CD4-positive, alpha-beta T cell (primary cell): ENCODE results near the gene CKMT2. TPM values are rescaled to one million over a fixed set of nuclear protein-coding genes. Genes with fewer than 3 reads are reported as not detected.

Experiments
- ATAC-seq: fragments of 200-7000 bp; cut with Tn5 transposase; one replicate; pipeline ENCODE4 v1.10.0; 2022; ENCODE audit warnings: mild to moderate bottlenecking; ENCODE audit not compliant: poor library complexity
- CTCF ChIA-PET: fragments of 350-600 bp; sonication (Branson Sonifier 250); formaldehyde crosslinking; loops from one replicate; lab custom pipeline; 2021; ENCODE audit warnings: antibody characterized with exemption, inconsistent platforms; lab: Charles Lee
- POLR2A ChIA-PET: fragments of 350-600 bp; sonication (Branson Sonifier 250); formaldehyde crosslinking; loops from one replicate; lab custom pipeline; 2021; ENCODE audit warnings: antibody characterized with exemption, inconsistent platforms; lab: Charles Lee
- DNase-seq, 14 experiments: peaks; one replicate each; pipeline ENCODE4 v3.0.0-alpha.2; 2013 to 2020; ENCODE audit warnings: mixed read lengths in 2 of 14
- H3K27ac ChIP-seq, 2 donors: one replicate each; pipeline versions ENCODE4 v1.5.1 to v1.7.0; 2013; ENCODE audit warnings: low read length in 2 of 2, low read depth in 1 of 2, mild to moderate bottlenecking in 1 of 2
- H3K27me3 ChIP-seq, 2 experiments: 1 replicate in 1 of 2; 2 replicates in 1 of 2; pipeline versions ENCODE4 v1.6.1 to v1.7.0; 2013; ENCODE audit warnings: low read length in 2 of 2, control low read depth in 1 of 2, mild to moderate bottlenecking in 1 of 2, moderate library complexity in 1 of 2; ENCODE audit not compliant: insufficient read depth in 2 of 2, control insufficient read depth in 1 of 2
- H3K36me3 ChIP-seq: one replicate; pipeline ENCODE4 v1.6.1; 2013; ENCODE audit warnings: low read length, control low read depth; ENCODE audit not compliant: insufficient read depth
- H3K4me1 ChIP-seq: one replicate; pipeline ENCODE4 v1.6.1; 2013; ENCODE audit warnings: low read length, control low read depth; ENCODE audit not compliant: insufficient read depth
- H3K4me3 ChIP-seq: one replicate; pipeline ENCODE4 v1.5.1; 2013; ENCODE audit warnings: mild to moderate bottlenecking, low read length, moderate library complexity
- H3K9me3 ChIP-seq, 2 experiments: 1 replicate in 1 of 2; 2 replicates in 1 of 2; pipeline versions ENCODE4 v1.6.1 to v1.7.0; 2013; ENCODE audit warnings: low read length in 2 of 2, mild to moderate bottlenecking in 2 of 2, control low read depth in 1 of 2, moderate library complexity in 1 of 2; ENCODE audit not compliant: control insufficient read depth in 1 of 2, insufficient read depth in 1 of 2
- H3K27ac Mint-ChIP-seq: one replicate; pipeline ENCODE4 v1.8.0; 2020; ENCODE audit warnings: mixed read lengths
- H3K27me3 Mint-ChIP-seq: one replicate; pipeline ENCODE4 v1.8.0; 2021; ENCODE audit warnings: mixed read lengths
- H3K36me3 Mint-ChIP-seq: one replicate; pipeline ENCODE4 v1.8.0; 2021; ENCODE audit warnings: low read depth, mixed read lengths
- H3K4me1 Mint-ChIP-seq: one replicate; pipeline ENCODE4 v1.8.0; 2021; ENCODE audit warnings: low read depth, mixed read lengths
- H3K4me3 Mint-ChIP-seq: one replicate; pipeline ENCODE4 v1.8.0; 2020; ENCODE audit warnings: mild to moderate bottlenecking, mixed read lengths
- H3K9me3 Mint-ChIP-seq: one replicate; pipeline ENCODE4 v1.8.0; 2020; ENCODE audit warnings: mixed read lengths
- intact Hi-C, 2 experiments: fragments of 100-400 bp; cut with DNase I in 1 of 2; cut with micrococcal nuclease in 1 of 2; formaldehyde crosslinking; loops; one replicate each; pipeline versions ENCODE4 v1.15.1 to v1.9.0; 2023 to 2025; cut with DNase I, micrococcal nuclease
- total RNA-seq, 174 experiments: library from RNA in 2 of 174; stranded (reverse) in 2 of 174; gene quantifications; one replicate each; pipeline ENCODE4 v1.2.3 and lab custom pipeline; 2021 to 2026
- TF ChIP-seq, protein P1 (sequence below): fragments of 200-600 bp; IDR thresholded peaks from one replicate; pipeline ENCODE4 v1.8.0; 2022; ENCODE audit warnings: antibody characterized with exemption, mild to moderate bottlenecking

The CKMT2 gene
- total RNA-seq, 2 experiments from 2014 or later: 0.17 to 0.27 TPM

- H3K4me1 ChIP-seq: no peaks in the 10 kb centered on the region
- Mint-ChIP-seq H3K36me3 (peaks cover 66% of the 10 kb centered on the region), H3K27ac (no peak overlapping the region), H3K4me3 (no peak overlapping the region), H3K27me3 (no peaks in the 10 kb centered on the region), H3K4me1 (no peaks in the 10 kb centered on the region), H3K9me3 (no peaks in the 10 kb centered on the region)
- intact Hi-C loops: no loop called here
- ATAC-seq (no peak), DNase-seq (no peak)
- peaks cover 40% of the 10 kb centered on the region for H3K36me3 ChIP-seq
- TF ChIP-seq, protein P1, sequence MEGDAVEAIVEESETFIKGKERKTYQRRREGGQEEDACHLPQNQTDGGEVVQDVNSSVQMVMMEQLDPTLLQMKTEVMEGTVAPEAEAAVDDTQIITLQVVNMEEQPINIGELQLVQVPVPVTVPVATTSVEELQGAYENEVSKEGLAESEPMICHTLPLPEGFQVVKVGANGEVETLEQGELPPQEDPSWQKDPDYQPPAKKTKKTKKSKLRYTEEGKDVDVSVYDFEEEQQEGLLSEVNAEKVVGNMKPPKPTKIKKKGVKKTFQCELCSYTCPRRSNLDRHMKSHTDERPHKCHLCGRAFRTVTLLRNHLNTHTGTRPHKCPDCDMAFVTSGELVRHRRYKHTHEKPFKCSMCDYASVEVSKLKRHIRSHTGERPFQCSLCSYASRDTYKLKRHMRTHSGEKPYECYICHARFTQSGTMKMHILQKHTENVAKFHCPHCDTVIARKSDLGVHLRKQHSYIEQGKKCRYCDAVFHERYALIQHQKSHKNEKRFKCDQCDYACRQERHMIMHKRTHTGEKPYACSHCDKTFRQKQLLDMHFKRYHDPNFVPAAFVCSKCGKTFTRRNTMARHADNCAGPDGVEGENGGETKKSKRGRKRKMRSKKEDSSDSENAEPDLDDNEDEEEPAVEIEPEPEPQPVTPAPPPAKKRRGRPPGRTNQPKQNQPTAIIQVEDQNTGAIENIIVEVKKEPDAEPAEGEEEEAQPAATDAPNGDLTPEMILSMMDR: no peak
- no peak overlapping the region for H3K27ac ChIP-seq
- ChIA-PET POLR2A (interaction anchor here (1.3 kb wide), 1 partner anchor 11 kb away, joined by 4 read pairs; no protein-coding TSS in a partner anchor), CTCF (interaction anchor here (1.4 kb wide), 1 partner anchor 14 kb away, joined by 4 read pairs; no protein-coding TSS in a partner anchor)
- no peaks in the 10 kb centered on the region for H3K27me3 ChIP-seq
- no peaks in the 10 kb centered on the region for H3K9me3 ChIP-seq
- H3K4me3 ChIP-seq: no peak overlapping the region
Observed at GRCh38 chr5:81313278-81313677, 80.2 kb downstream of the CKMT2 start.

GRCh38 chr5:81313686-81314085 lies 80.6 kb downstream of the CKMT2 start:
- peaks cover 62% of the 10 kb centered on the region for H3K36me3 Mint-ChIP-seq

GRCh38 chr5:81314581-81314980 lies 81.5 kb downstream of the CKMT2 start:
- intact Hi-C loops: no loop called here
- ATAC-seq (no peak), DNase-seq (no peak)
- Mint-ChIP-seq H3K9me3 (no peaks in the 10 kb centered on the region), H3K36me3 (peaks cover 53% of the 10 kb centered on the region), H3K4me3 (no peak overlapping the region), H3K4me1 (no peaks in the 10 kb centered on the region), H3K27ac (no peak overlapping the region), H3K27me3 (no peaks in the 10 kb centered on the region)
- Histone ChIP-seq H3K27me3 (no peaks in the 10 kb centered on the region), H3K4me3 (no peak overlapping the region), H3K27ac (no peak overlapping the region), H3K9me3 (no peaks in the 10 kb centered on the region), H3K36me3 (peaks cover 30% of the 10 kb centered on the region), H3K4me1 (no peaks in the 10 kb centered on the region)
- ChIA-PET CTCF (interaction anchor here (1.4 kb wide), 1 partner anchor 15 kb away, joined by 4 read pairs; no protein-coding TSS in a partner anchor), POLR2A (interaction anchor here (1.0 kb wide), 1 partner anchor 12 kb away, joined by 4 read pairs; no protein-coding TSS in a partner anchor)
- TF ChIP-seq, protein P1: no peak

More at GRCh38 chr5:81313686-81314085, 80.6 kb downstream of the CKMT2 start:
- POLR2A ChIA-PET: interaction anchor here (1.3 kb wide), 1 partner anchor 12 kb away, joined by 4 read pairs; no protein-coding TSS in a partner anchor
- no peak overlapping the region for H3K27ac ChIP-seq
- no peaks in the 10 kb centered on the region for H3K4me1 Mint-ChIP-seq
- no peaks in the 10 kb centered on the region for H3K9me3 ChIP-seq
- no peaks in the 10 kb centered on the region for H3K27me3 Mint-ChIP-seq
- H3K4me1 ChIP-seq: no peaks in the 10 kb centered on the region
- H3K27me3 ChIP-seq: no peaks in the 10 kb centered on the region
- no peak overlapping the region for H3K27ac Mint-ChIP-seq
- no peak overlapping the region for H3K4me3 Mint-ChIP-seq
- CTCF ChIA-PET: interaction anchor here (1.4 kb wide), 1 partner anchor 14 kb away, joined by 4 read pairs; no protein-coding TSS in a partner anchor
- no peak for ATAC-seq
- no peaks in the 10 kb centered on the region for H3K9me3 Mint-ChIP-seq
- intact Hi-C loops: no loop called here
- TF ChIP-seq, protein P1: no peak
- no peak for DNase-seq
- no peak overlapping the region for H3K4me3 ChIP-seq
- peaks cover 39% of the 10 kb centered on the region for H3K36me3 ChIP-seq
